Fibroblast of peridontal ligament (primary cell): Measurements from ENCODE around the gene MGA.
A peak's percentile ranks its signal among the peaks of the same experiment; 100 is the strongest.
"Not testable (repeated sequence)": the region's sequence is repeated elsewhere in the genome, so short reads cannot be mapped to it uniquely, and the experiment has no call there.

ENCODE experiments used
- DNase-seq: peaks from one replicate; pipeline ENCODE4 v3.0.0-alpha.2; 2010; ENCODE audit errors: extremely low read depth

MGA gene

DNA sequence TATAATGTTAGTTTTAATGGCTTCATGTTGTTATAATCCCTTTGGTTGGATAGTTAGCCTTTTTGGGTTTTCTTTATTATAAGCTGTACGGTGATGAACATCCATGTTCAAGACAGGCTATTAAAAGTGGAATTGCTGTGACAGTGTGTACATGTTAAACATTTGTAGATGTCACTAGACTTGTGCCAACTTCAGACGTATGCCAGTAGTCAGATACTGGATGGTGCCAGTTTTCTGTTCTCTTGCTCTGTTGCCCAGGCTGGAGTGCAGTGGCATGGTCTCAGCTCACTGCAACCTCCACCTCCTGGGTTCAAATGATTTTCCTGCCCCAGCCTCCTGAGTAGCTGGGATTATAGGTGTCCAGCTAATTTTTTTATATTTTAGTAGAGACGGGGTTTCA is 54.1 kb downstream of the MGA start:
- no peak for DNase-seq

GRCh38 chr15:41716864-41717263 is 56.7 kb downstream of the MGA start:
- DNase-seq, result no peak

- DNase-seq, result peak; percentile 40
Measured at GRCh38 chr15:41727143-41727542, 66.9 kb downstream of the MGA start.

GRCh38 chr15:41728061-41728460 is 67.9 kb downstream of the MGA start:
- DNase-seq, result not testable (repeated sequence)

GRCh38 chr15:41730543-41730942 is 70.3 kb downstream of the MGA start:
- DNase-seq, result no peak

DNA sequence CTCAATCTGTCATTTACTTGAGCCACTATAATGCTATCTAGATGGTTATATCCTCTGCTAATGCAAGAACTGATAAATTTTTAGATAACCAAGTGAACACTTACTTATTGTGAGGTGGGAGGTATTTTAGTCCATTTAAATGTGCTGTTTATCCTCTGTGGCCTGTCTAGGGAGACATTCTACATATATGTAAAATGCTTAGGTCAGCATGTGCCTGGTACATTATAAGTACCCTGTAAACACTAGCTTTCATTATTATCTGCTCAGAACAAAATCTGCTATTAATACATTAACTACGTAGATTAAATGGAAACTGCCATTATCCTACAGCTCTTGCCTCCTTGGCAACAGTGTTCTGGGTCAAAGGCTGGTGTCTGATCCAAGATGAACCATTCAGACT is 72.3 kb downstream of the MGA start:
- DNase-seq, result no peak

- DNase-seq, result no peak
Measured at GRCh38 chr15:41734079-41734478, 73.9 kb downstream of the MGA start.

DNA sequence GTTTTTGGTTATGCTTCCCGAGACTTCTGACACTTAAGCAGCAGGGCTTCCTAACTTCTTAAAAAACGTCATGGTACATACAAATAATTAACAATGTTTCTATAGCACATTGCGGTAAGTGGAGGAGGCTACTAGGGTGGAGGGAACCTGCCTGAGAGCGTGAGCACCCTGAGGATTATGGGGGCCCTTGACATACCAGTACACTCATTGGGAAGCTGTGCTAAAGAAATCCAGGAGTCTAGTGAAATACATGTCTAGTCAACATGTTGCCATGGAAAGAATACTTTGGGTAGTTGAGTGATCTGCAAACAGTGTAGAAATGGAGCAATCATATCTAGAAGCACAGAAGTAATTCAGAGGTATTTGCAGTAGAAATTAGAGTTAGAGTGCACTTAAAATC is 74.8 kb downstream of the MGA start:
- DNase-seq, result no peak

- not testable (repeated sequence) for DNase-seq
Measured at GRCh38 chr15:41735492-41735891, 75.3 kb downstream of the MGA start.

DNA sequence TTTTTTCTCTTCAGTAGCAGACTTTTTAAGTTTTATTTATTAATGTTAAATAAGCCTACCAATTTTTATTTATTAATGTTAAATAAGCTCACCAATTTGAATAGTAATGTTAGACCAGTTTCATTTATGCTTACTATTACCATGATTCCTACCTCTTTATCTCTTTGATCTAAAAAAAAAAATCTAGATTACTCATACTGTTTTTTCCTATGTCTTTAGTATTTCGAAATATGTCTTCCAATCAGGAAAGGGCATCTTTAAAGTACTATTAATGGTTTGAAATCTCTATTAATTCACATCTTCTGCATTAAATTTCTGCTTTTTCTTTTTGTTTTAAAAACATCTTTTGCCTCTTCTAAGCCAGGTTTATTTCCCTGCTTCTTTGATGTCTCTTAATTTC is 86.6 kb downstream of the MGA start:
- no peak for DNase-seq

DNA sequence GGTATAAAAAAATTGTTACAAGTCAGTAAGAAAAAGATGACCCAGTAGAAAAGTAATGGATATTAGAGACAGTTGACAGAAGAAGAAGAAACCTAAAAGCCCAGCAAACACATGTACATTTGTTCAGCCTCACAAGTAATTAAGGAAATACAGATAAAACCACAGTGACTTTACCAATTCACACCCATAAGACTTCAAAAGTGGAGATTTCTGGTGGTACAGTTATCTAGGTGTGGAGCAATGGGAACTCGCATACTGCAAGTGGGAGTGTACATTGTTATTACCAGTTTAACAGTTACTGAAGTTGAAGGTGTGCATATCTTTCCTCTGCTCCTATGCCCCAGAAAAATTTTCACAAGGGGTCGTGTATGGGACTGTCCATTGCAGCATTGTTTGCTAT is 96.0 kb downstream of the MGA start:
- no peak for DNase-seq

DNA sequence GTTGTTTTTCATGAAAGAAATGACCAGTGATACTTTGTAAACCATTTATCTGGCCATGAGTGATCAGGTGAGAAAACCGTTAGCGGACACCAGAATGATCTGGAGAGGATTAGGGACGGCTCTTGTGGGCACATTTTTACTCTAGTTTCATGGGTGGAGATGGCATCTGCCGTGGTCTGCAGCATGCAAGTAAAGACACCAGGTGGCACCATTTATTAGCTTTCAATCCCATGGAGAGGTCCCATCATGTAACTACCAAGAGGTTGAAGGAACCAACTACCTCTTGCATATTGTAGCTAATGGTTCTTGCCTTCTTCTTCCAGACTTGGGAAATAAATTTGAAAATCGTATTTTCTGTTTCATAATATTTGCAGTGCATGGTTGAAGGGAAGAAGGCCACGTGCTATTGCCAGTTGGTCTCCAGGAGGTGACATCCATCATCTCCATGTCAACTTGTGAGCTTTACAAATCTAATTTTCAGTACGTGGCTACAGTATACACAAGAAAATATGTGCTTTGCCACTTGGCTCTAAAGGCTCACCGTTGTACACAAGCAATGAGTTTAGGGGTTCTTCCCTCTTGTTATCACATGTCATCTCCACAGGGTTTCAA is 112.6 kb downstream of the MGA start:
- DNase-seq, result peak; percentile 85

- DNase-seq, result peak; percentile 28
Measured at GRCh38 chr15:41773332-41773728, 113.1 kb downstream of the MGA start.

DNA sequence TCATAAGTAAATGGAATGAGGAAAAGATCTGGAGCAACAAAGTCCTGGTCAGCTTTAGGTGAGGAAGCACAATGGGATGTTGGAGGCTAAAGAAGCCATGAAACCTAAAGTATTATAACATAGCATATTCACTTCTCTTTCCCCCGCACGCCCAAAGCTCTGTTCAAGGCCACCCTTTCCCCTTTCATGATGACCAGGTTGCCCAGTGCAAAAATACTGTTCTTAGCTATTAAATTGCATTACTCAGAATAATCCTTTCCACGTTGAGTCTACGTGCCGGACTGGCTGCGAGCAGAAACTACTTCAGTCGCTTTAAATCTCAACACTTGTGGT is 113.5 kb downstream of the MGA start:
- no peak for DNase-seq

DNA sequence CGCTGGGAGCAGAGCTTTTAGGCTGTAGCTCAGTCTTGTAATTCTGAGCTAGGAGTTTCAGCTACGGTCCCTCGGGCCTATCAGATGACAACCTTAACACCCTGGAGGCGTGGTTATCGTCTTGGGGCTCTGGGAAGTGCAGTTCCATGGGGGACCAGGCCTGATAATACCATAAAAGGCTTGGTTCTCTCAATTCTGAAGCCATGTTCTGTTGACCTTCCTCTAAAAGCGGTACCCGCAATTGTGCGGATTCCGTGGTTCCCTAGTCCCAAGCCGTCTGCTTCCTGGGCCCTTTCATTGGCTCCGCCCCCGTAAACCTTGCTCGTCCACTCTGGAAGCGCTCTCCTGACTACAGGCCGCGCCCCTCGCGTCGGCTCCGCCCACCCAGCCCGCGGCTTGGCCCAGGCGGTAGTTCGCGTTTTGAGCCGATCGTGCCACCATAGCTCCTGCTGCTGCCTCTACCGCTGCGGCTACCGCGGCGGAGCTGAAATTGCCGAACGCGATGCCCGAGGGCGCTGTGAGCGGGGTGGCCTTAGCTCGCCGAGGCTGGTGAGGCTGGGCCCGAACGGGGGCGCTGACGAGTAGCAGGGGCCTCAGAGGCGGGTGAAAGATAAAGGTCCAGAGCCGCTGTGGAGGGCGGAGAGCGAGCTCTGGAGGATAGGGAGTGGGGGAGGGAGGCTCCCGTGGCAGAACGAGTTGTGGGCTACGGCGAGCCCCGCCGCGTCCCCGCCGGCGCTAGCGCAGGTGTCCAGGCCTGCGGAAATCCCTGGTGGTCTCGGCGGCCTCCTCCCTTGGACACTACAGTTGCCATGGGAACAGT is 114.1 kb downstream of the MGA start, which contains the start of gene MAPKBP1:
MAPKBP1 (plus strand) TSS at position 423 of the 820 bp plus-strand sequence. CDS start 792 bp downstream, outside the sequence.
- DNase-seq, result peak; percentile 98

DNA sequence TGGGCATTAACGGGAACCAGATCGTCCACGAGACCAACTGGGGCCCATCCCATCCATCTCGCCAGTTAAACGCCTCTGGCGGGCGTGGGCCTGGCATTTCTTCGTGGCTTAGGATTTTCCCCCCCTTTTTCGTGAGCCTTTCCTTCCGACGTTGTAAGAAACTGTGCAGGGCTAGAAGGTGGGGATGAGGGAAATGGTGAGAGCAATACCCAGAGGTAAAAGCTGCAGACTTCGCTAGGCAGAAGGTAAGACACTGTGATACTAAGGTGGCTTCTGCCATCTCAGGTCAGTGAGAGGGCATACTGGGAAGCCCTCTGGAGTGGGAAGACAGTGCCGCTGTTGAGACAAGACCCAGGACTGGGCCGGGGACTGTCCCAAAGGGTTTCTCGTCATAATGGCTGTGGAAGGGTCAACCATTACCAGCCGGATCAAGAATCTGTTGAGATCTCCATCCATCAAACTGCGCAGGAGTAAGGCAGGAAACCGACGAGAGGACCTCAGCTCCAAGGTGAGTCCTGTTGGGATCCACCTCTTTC is 114.7 kb downstream of the MGA start:
- no peak for DNase-seq

DNA sequence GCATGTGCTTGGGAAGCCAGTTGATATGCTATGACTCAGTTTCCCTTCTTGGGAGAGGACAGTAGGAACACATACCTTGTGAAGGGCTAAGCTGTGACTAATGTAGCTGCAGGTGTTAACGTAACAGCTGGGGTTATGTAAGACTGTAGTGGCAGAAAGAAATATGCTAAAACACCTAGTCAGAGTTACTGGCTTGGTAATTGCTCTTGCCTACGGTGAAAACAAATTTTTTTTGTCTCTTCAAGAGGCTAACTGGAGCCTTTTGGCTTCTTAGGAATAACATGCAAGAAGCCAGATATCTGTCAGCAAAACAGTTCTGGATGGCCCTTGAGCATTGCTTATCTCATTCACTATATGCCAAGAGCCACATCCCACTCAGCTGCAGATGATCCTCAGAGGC is 115.4 kb downstream of the MGA start:
- no peak for DNase-seq

GRCh38 chr15:41777421-41777973 is 117.3 kb downstream of the MGA start:
- no peak for DNase-seq

DNA sequence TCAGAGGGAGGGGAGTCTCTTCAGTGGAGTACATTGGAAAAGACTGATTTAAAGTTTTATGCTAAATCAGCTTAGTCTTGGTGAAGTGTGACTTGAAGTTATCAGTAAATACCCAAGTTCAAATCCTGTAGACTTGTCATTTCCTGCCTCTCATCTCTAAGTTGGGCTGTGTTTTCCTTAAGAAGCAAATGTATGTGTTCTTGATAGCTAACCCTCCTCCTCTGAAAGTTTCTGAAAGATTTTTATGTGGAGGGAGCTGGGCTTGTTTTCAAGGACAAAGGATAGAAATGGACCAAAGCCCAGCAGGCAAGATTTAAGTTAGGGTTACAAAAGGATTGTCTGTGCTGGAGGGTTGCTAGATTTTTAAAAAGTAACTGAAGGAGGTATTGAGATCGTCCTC is 118.3 kb downstream of the MGA start:
- DNase-seq, result no peak

GRCh38 chr15:41779662-41780157 is 119.5 kb downstream of the MGA start:
- no peak for DNase-seq

DNA sequence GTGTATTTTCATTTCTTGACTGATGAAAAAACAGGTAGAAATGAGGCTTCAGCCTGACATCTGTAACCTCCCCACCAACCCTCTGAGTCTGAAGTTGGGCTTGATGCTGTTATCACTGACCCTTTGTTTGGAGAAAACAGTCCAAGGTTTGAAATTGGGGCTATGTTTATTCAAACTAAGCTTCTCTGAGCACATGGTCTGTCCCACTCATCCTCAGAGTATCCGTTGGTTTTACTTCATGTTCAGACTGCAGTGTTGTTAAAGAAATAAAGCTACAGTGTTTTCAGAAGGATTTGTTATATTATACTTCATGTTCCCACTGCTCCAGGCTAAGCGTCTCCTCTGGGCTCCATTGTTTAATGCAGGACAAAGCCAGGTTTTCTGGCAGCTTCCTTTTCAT is 120.1 kb downstream of the MGA start:
- DNase-seq, result peak; percentile 36

GRCh38 chr15:41780727-41781126 is 120.5 kb downstream of the MGA start:
- no peak for DNase-seq
